ENCODE measurements around the gene RTN4.

DNA sequence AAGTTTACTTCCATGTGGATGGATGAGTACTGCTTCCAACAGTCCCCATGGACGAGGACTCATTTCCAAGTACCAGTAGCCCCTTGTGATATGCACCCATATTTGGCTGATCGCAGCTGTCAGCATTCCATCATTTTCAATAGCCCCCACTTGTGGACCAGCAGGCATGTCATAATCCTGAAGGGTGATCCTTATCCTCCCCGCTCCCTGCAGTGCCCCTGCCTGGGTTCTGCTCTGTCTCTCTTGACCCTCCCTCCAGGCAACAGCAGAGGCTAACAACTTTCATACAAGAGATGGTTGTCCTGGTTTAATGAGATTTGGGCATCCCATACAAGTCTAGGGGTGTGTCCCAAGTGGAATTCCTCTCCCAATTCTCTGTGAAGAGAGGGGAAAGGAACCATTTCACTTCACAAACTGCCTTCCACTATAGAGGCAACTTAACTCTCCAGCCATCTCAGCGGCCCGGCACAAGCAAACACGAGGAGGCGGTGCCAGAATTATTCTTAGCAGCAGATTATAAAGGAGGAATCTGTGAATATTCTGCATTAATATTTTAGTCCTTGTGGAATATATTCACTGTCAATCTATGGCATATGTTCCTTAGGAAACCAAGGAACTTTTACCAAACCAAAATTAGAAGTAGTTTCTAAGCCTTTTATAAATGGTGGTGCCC is 110.7 kb downstream of the RTN4 start:
- TF ChIP-seq CREB1 (IDR thresholded peaks at IDR 0.05; ENCODE audit: low read depth) (no peak), NFIC (IDR thresholded peaks at IDR 0.05) (no peak), RAD21 (IDR thresholded peaks at IDR 0.05; ENCODE audit: low read depth) (no peak), TAF1 (IDR thresholded peaks at IDR 0.05; ENCODE audit: low read depth) (no peak), FOXM1 (IDR thresholded peaks at IDR 0.05; ENCODE audit: borderline replicate concordance, low read depth) (no peak), YY1 (IDR thresholded peaks at IDR 0.05; ENCODE audit: low read depth) (no peak), EP300 (IDR thresholded peaks at IDR 0.05; ENCODE audit: borderline replicate concordance) (no peak), CEBPB (IDR thresholded peaks at IDR 0.05) (no peak), ZBTB7A (IDR thresholded peaks at IDR 0.05; ENCODE audit: low read depth) (no peak), TCF12 (IDR thresholded peaks at IDR 0.05; ENCODE audit: low read depth) (no peak)
- TF ChIP-seq, protein P1, sequence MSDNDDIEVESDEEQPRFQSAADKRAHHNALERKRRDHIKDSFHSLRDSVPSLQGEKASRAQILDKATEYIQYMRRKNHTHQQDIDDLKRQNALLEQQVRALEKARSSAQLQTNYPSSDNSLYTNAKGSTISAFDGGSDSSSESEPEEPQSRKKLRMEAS (IDR thresholded peaks at IDR 0.05), result no peak
- TF ChIP-seq, protein P2, sequence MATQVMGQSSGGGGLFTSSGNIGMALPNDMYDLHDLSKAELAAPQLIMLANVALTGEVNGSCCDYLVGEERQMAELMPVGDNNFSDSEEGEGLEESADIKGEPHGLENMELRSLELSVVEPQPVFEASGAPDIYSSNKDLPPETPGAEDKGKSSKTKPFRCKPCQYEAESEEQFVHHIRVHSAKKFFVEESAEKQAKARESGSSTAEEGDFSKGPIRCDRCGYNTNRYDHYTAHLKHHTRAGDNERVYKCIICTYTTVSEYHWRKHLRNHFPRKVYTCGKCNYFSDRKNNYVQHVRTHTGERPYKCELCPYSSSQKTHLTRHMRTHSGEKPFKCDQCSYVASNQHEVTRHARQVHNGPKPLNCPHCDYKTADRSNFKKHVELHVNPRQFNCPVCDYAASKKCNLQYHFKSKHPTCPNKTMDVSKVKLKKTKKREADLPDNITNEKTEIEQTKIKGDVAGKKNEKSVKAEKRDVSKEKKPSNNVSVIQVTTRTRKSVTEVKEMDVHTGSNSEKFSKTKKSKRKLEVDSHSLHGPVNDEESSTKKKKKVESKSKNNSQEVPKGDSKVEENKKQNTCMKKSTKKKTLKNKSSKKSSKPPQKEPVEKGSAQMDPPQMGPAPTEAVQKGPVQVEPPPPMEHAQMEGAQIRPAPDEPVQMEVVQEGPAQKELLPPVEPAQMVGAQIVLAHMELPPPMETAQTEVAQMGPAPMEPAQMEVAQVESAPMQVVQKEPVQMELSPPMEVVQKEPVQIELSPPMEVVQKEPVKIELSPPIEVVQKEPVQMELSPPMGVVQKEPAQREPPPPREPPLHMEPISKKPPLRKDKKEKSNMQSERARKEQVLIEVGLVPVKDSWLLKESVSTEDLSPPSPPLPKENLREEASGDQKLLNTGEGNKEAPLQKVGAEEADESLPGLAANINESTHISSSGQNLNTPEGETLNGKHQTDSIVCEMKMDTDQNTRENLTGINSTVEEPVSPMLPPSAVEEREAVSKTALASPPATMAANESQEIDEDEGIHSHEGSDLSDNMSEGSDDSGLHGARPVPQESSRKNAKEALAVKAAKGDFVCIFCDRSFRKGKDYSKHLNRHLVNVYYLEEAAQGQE (IDR thresholded peaks at IDR 0.05; ENCODE audit: low read depth), result no peak
- TF ChIP-seq, protein P3, sequence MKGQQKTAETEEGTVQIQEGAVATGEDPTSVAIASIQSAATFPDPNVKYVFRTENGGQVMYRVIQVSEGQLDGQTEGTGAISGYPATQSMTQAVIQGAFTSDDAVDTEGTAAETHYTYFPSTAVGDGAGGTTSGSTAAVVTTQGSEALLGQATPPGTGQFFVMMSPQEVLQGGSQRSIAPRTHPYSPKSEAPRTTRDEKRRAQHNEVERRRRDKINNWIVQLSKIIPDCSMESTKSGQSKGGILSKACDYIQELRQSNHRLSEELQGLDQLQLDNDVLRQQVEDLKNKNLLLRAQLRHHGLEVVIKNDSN (IDR thresholded peaks at IDR 0.05), result no peak
